HEK293 (cell line): ENCODE results near the gene CRYBG1.
A peak's percentile ranks its signal among the peaks of the same experiment; 100 is the strongest.

Experiments used
- FEZF1 ChIP-seq: fragments of 450-650 bp; formaldehyde crosslinking; IDR thresholded peaks from 2 replicates; pipeline ENCODE4 v1.5.1; 2016; ENCODE audit warnings: missing biosample characterization, missing genetic modification characterization
- KLF1 ChIP-seq: fragments of 450-650 bp; formaldehyde crosslinking; IDR thresholded peaks from 2 replicates; pipeline ENCODE4 v1.5.1; 2016; ENCODE audit warnings: missing biosample characterization, missing genetic modification characterization
- KLF10 ChIP-seq: fragments of 450-650 bp; IDR thresholded peaks from 2 replicates; pipeline ENCODE4 v1.5.1; 2018; ENCODE audit warnings: missing biosample characterization, mild to moderate bottlenecking, missing genetic modification characterization
- KLF7 ChIP-seq: fragments of 450-650 bp; formaldehyde crosslinking; IDR thresholded peaks from 2 replicates; pipeline ENCODE4 v1.5.1; 2016; ENCODE audit warnings: missing biosample characterization, missing genetic modification characterization, borderline replicate concordance
- OVOL3 ChIP-seq: fragments of 450-650 bp; formaldehyde crosslinking; IDR thresholded peaks from 2 replicates; pipeline ENCODE4 v1.5.1; 2016; ENCODE audit warnings: missing biosample characterization, missing genetic modification characterization
- REPIN1 ChIP-seq: fragments of 450-650 bp; formaldehyde crosslinking; IDR thresholded peaks from 2 replicates; pipeline ENCODE4 v1.5.1; 2017; ENCODE audit warnings: missing biosample characterization, missing genetic modification characterization, low read depth
- SCRT2 ChIP-seq: fragments of 450-650 bp; formaldehyde crosslinking; IDR thresholded peaks from 2 replicates; pipeline ENCODE4 v1.5.1; 2016; ENCODE audit warnings: missing biosample characterization, missing genetic modification characterization
- ZBTB20 ChIP-seq: fragments of 450-650 bp; formaldehyde crosslinking; IDR thresholded peaks from 2 replicates; pipeline ENCODE4 v1.5.1; 2016; ENCODE audit warnings: missing biosample characterization, missing genetic modification characterization
- ZBTB7A ChIP-seq: fragments of 450-650 bp; formaldehyde crosslinking; IDR thresholded peaks from 2 replicates; pipeline ENCODE4 v1.5.1; 2016; ENCODE audit warnings: low read depth, missing biosample characterization, missing genetic modification characterization
- ZFHX2 ChIP-seq: fragments of 450-650 bp; formaldehyde crosslinking; conservative IDR thresholded peaks from 2 replicates; pipeline ENCODE4 v1.5.1; 2016; ENCODE audit warnings: missing biosample characterization, missing genetic modification characterization
- ZFP3 ChIP-seq: fragments of 450-650 bp; formaldehyde crosslinking; IDR thresholded peaks from 2 replicates; pipeline ENCODE4 v1.5.1; 2016; ENCODE audit warnings: low read depth, missing biosample characterization, missing genetic modification characterization
- ZNF121 ChIP-seq: fragments of 450-650 bp; formaldehyde crosslinking; IDR thresholded peaks from 2 replicates; pipeline ENCODE4 v1.5.1; 2016; ENCODE audit warnings: missing biosample characterization, missing genetic modification characterization
- ZNF138 ChIP-seq: fragments of 450-650 bp; formaldehyde crosslinking; IDR thresholded peaks from 2 replicates; pipeline ENCODE4 v1.5.1; 2016; ENCODE audit warnings: missing biosample characterization, missing genetic modification characterization, borderline replicate concordance
- ZNF146 ChIP-seq: fragments of 450-650 bp; formaldehyde crosslinking; IDR thresholded peaks from 2 replicates; pipeline ENCODE4 v1.5.1; 2016; ENCODE audit warnings: missing biosample characterization, missing genetic modification characterization
- ZNF174 ChIP-seq: fragments of 450-650 bp; formaldehyde crosslinking; IDR thresholded peaks from 2 replicates; pipeline ENCODE4 v1.5.0; 2017; ENCODE audit warnings: missing biosample characterization, mild to moderate bottlenecking, missing genetic modification characterization
- ZNF175 ChIP-seq: fragments of 450-650 bp; formaldehyde crosslinking; IDR thresholded peaks from 2 replicates; pipeline ENCODE4 v1.5.1; 2016; ENCODE audit warnings: missing biosample characterization, missing genetic modification characterization
- ZNF202 ChIP-seq: fragments of 450-650 bp; formaldehyde crosslinking; IDR thresholded peaks from 2 replicates; pipeline ENCODE4 v1.5.1; 2016; ENCODE audit warnings: missing biosample characterization, missing genetic modification characterization, borderline replicate concordance
- ZNF211 ChIP-seq: fragments of 450-650 bp; formaldehyde crosslinking; IDR thresholded peaks from 2 replicates; pipeline ENCODE4 v1.5.1; 2016; ENCODE audit warnings: low read depth, missing biosample characterization, missing genetic modification characterization
- ZNF221 ChIP-seq: fragments of 450-650 bp; formaldehyde crosslinking; IDR thresholded peaks from 2 replicates; pipeline ENCODE4 v1.5.1; 2017; ENCODE audit warnings: missing biosample characterization, missing genetic modification characterization, borderline replicate concordance
- ZNF239 ChIP-seq: fragments of 450-650 bp; formaldehyde crosslinking; IDR thresholded peaks from 2 replicates; pipeline ENCODE4 v1.5.1; 2016; ENCODE audit warnings: missing biosample characterization, missing genetic modification characterization
- ZNF24 ChIP-seq: fragments of 450-650 bp; formaldehyde crosslinking; IDR thresholded peaks from 2 replicates; pipeline ENCODE4 v1.5.1; 2016; ENCODE audit warnings: missing biosample characterization, missing genetic modification characterization
- ZNF266 ChIP-seq: fragments of 450-650 bp; formaldehyde crosslinking; IDR thresholded peaks from 2 replicates; pipeline ENCODE4 v1.5.1; 2016; ENCODE audit warnings: missing biosample characterization, missing genetic modification characterization, low read depth
- ZNF555 ChIP-seq: fragments of 450-650 bp; formaldehyde crosslinking; conservative IDR thresholded peaks from 2 replicates; pipeline ENCODE4 v1.5.1; 2017; ENCODE audit warnings: missing biosample characterization, mild to moderate bottlenecking, missing genetic modification characterization, inconsistent platforms
- ZNF571 ChIP-seq: fragments of 450-650 bp; formaldehyde crosslinking; IDR thresholded peaks from 2 replicates; pipeline ENCODE4 v1.5.0; 2017; ENCODE audit warnings: missing biosample characterization, missing genetic modification characterization
- ZNF701 ChIP-seq: fragments of 450-650 bp; formaldehyde crosslinking; IDR thresholded peaks from 2 replicates; pipeline ENCODE4 v1.5.1; 2016; ENCODE audit warnings: missing biosample characterization, missing genetic modification characterization
- ZNF747 ChIP-seq: fragments of 450-650 bp; formaldehyde crosslinking; IDR thresholded peaks from 2 replicates; pipeline ENCODE4 v1.5.1; 2016; ENCODE audit warnings: missing biosample characterization, missing genetic modification characterization
- ZNF843 ChIP-seq: fragments of 450-650 bp; formaldehyde crosslinking; IDR thresholded peaks from 2 replicates; pipeline ENCODE4 v1.5.1; 2016; ENCODE audit warnings: missing biosample characterization, missing genetic modification characterization
- TF ChIP-seq, protein P1 (sequence below): fragments of 450-650 bp; formaldehyde crosslinking; IDR thresholded peaks from 2 replicates; pipeline ENCODE4 v1.5.1; 2016; ENCODE audit warnings: missing biosample characterization, missing genetic modification characterization
- TF ChIP-seq, protein P2 (sequence below): fragments of 450-650 bp; formaldehyde crosslinking; conservative IDR thresholded peaks from 2 replicates; pipeline ENCODE4 v1.5.1; 2016; ENCODE audit warnings: low read depth, missing biosample characterization, missing genetic modification characterization
- TF ChIP-seq, protein P3 (sequence below): fragments of 450-650 bp; formaldehyde crosslinking; IDR thresholded peaks from 2 replicates; pipeline ENCODE4 v1.5.1; 2016; ENCODE audit warnings: missing biosample characterization, missing genetic modification characterization
- TF ChIP-seq, protein P4 (sequence below): fragments of 450-650 bp; formaldehyde crosslinking; IDR thresholded peaks from 2 replicates; pipeline ENCODE4 v1.5.1; 2016; ENCODE audit warnings: missing biosample characterization, missing genetic modification characterization, low read depth

CRYBG1 gene

DNA sequence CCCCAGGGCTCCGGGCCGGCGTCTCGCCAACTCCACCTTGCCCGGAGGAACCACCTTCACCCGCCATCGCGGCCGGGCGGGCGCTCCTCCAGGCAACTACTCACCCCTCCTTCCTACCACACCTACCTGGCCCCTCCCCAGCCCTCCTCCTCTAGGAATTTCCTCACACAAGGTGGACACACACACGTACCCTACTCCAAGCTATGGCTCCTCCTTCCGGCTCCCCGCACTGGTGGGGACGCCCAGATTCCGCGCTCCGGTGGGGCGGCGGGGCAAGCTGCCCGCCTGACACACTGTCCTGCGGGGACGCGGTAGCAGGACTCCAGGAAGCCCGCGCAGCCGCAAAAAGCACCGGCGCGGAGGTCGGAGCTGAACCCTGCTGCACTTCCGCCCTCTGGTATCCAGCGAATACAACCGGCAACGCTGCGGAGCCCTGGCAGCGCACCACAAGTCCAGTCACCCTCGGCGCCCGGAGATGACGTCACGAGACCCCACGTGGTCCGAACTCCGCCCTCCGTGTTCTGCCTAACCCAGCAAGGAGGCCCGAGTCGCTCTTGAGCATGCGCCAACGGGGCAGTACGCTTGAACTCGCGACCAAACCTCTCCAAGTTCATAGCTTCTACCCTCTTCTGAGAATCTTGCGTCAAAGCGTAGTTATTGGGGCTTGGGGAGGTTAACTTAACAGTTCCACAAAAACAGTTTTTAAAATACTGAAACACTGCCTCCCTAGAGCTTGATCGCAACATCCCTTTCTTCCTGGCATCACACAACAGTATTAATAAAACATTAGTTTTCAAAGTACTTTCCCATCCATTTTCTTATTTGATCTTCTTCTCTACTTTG is 35.0 kb upstream of the CRYBG1 start, which contains the start of gene ATG5 (continued):
- TF ChIP-seq ZNF121 (tag by site-specific recombination) = peak; percentile 94
- TF ChIP-seq ZNF266 = no peak
- TF ChIP-seq KLF10 (tag by site-specific recombination) = peak; percentile 35; the same call in 1 of the 2 replicates
- peak; percentile 18; the same call in 1 of the 2 replicates for TF ChIP-seq FEZF1 (tag by site-specific recombination)
- TF ChIP-seq ZNF146 = 0 out of 2 replicates have a peak, but pooled peaks have one; percentile 3
- no peak for TF ChIP-seq ZNF239 (tag by site-specific recombination)
- TF ChIP-seq ZBTB20 (tag by site-specific recombination) = peak; percentile 96
- no peak for TF ChIP-seq ZNF175 (tag by site-specific recombination)
- no peak for TF ChIP-seq ZNF747 (tag by site-specific recombination)
- no peak for TF ChIP-seq ZNF202 (tag by site-specific recombination)
- no peak for TF ChIP-seq OVOL3 (tag by site-specific recombination)
- no peak for TF ChIP-seq ZNF555 (tag by site-specific recombination)
- TF ChIP-seq REPIN1 (tag by site-specific recombination) = peak; percentile 89
- TF ChIP-seq ZFHX2 (tag by site-specific recombination) = peak; percentile 40
- TF ChIP-seq ZBTB7A (tag by site-specific recombination) = peak; percentile 58; the same call in 1 of the 2 replicates
- TF ChIP-seq, protein P1, sequence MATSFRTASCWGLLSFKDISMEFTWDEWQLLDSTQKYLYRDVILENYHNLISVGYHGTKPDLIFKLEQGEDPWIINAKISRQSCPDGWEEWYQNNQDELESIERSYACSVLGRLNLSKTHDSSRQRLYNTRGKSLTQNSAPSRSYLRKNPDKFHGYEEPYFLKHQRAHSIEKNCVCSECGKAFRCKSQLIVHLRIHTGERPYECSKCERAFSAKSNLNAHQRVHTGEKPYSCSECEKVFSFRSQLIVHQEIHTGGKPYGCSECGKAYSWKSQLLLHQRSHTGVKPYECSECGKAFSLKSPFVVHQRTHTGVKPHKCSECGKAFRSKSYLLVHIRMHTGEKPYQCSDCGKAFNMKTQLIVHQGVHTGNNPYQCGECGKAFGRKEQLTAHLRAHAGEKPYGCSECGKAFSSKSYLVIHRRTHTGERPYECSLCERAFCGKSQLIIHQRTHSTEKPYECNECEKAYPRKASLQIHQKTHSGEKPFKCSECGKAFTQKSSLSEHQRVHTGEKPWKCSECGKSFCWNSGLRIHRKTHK (tag by site-specific recombination) = no peak
- no peak for TF ChIP-seq ZNF138 (tag by site-specific recombination)
- no peak; the same call in 1 of the 2 replicates for TF ChIP-seq KLF7 (tag by site-specific recombination)
- TF ChIP-seq, protein P2, sequence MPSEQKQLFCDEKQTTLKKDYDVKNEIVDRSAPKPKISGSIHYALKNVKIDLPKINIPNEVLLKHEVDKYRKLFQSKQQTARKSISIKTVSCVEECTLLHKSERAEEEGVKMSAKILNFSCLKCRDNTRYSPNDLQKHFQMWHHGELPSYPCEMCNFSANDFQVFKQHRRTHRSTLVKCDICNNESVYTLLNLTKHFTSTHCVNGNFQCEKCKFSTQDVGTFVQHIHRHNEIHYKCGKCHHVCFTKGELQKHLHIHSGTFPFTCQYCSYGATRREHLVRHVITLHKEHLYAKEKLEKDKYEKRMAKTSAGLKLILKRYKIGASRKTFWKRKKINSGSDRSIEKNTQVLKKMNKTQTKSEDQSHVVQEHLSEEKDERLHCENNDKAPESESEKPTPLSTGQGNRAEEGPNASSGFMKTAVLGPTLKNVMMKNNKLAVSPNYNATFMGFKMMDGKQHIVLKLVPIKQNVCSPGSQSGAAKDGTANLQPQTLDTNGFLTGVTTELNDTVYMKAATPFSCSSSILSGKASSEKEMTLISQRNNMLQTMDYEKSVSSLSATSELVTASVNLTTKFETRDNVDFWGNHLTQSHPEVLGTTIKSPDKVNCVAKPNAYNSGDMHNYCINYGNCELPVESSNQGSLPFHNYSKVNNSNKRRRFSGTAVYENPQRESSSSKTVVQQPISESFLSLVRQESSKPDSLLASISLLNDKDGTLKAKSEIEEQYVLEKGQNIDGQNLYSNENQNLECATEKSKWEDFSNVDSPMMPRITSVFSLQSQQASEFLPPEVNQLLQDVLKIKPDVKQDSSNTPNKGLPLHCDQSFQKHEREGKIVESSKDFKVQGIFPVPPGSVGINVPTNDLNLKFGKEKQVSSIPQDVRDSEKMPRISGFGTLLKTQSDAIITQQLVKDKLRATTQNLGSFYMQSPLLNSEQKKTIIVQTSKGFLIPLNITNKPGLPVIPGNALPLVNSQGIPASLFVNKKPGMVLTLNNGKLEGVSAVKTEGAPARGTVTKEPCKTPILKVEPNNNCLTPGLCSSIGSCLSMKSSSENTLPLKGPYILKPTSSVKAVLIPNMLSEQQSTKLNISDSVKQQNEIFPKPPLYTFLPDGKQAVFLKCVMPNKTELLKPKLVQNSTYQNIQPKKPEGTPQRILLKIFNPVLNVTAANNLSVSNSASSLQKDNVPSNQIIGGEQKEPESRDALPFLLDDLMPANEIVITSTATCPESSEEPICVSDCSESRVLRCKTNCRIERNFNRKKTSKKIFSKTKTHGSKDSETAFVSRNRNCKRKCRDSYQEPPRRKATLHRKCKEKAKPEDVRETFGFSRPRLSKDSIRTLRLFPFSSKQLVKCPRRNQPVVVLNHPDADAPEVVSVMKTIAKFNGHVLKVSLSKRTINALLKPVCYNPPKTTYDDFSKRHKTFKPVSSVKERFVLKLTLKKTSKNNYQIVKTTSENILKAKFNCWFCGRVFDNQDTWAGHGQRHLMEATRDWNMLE = peak; percentile 64
- peak; percentile 76 for TF ChIP-seq ZNF843 (tag by site-specific recombination)
- TF ChIP-seq, protein P3, sequence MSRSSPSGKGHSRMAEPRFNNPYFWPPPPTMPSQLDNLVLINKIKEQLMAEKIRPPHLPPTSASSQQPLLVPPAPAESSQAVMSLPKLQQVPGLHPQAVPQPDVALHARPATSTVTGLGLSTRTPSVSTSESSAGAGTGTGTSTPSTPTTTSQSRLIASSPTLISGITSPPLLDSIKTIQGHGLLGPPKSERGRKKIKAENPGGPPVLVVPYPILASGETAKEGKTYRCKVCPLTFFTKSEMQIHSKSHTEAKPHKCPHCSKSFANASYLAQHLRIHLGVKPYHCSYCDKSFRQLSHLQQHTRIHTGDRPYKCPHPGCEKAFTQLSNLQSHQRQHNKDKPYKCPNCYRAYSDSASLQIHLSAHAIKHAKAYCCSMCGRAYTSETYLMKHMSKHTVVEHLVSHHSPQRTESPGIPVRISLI (tag by site-specific recombination) = no peak
- TF ChIP-seq KLF1 (tag by site-specific recombination) = peak; percentile 93
- peak; percentile 69 for TF ChIP-seq ZNF24 (tag by site-specific recombination)
- no peak for TF ChIP-seq ZNF221 (tag by site-specific recombination)
- TF ChIP-seq, protein P4, sequence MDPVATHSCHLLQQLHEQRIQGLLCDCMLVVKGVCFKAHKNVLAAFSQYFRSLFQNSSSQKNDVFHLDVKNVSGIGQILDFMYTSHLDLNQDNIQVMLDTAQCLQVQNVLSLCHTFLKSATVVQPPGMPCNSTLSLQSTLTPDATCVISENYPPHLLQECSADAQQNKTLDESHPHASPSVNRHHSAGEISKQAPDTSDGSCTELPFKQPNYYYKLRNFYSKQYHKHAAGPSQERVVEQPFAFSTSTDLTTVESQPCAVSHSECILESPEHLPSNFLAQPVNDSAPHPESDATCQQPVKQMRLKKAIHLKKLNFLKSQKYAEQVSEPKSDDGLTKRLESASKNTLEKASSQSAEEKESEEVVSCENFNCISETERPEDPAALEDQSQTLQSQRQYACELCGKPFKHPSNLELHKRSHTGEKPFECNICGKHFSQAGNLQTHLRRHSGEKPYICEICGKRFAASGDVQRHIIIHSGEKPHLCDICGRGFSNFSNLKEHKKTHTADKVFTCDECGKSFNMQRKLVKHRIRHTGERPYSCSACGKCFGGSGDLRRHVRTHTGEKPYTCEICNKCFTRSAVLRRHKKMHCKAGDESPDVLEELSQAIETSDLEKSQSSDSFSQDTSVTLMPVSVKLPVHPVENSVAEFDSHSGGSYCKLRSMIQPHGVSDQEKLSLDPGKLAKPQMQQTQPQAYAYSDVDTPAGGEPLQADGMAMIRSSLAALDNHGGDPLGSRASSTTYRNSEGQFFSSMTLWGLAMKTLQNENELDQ (tag by site-specific recombination) = no peak
- peak; percentile 84 for TF ChIP-seq SCRT2 (tag by site-specific recombination)
- TF ChIP-seq ZNF174 (tag by site-specific recombination) = no peak
- TF ChIP-seq ZFP3 (tag by site-specific recombination) = no peak
- no peak for TF ChIP-seq ZNF571 (tag by site-specific recombination)
- no peak for TF ChIP-seq ZNF701 (tag by site-specific recombination)
- TF ChIP-seq ZNF211 = no peak
